GM10248 (cell line): ENCODE results near the gene CACNA1G.

Source experiments
- CTCF ChIA-PET: fragments of 300-600 bp; sonication (Branson Sonifier 250); formaldehyde crosslinking; extraction: SDS; loops from one replicate; lab custom pipeline; 2021; ENCODE audit warnings: antibody characterized with exemption; lab: Yijun Ruan, JAX
- POLR2A ChIA-PET: fragments of 350-650 bp; sonication (Branson Sonifier 250); formaldehyde crosslinking; extraction: SDS; loops from one replicate; lab custom pipeline; 2020; ENCODE audit warnings: antibody characterized with exemption; lab: Yijun Ruan, JAX
- DNase-seq: peaks from one replicate; pipeline ENCODE4 v3.0.0; 2012; ENCODE audit errors: extremely low spot score
- TF ChIP-seq, protein P1 (sequence below): IDR thresholded peaks from 2 replicates; pipeline ENCODE4 v1.5.1; 2012; ENCODE audit warnings: mild to moderate bottlenecking, low read depth; ENCODE audit errors: extremely low read depth, missing control alignments, control extremely low read depth

Gene CACNA1G

DNA sequence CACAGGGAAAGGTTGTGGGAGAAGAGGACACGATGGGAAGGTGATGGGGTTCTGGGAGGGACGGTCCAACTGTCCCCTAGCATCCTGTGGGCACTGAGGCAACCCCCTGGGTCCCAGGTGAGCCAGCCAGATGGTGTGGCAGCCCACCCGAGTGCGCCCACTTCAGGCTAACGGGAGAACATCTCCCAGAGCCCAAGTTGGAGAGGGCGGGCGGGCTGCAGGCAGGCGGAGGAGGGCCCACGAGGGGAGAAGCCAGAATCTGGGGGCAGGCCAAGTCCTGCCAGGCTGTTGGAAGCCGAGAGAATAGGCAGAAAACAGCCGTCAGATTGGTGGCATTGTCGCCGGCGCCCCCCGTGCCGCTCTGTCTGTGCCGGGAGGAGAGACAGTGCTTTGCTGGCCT, 60.3 kb downstream of the CACNA1G start:
- POLR2A ChIA-PET: no interaction called here
- TF ChIP-seq, protein P1, sequence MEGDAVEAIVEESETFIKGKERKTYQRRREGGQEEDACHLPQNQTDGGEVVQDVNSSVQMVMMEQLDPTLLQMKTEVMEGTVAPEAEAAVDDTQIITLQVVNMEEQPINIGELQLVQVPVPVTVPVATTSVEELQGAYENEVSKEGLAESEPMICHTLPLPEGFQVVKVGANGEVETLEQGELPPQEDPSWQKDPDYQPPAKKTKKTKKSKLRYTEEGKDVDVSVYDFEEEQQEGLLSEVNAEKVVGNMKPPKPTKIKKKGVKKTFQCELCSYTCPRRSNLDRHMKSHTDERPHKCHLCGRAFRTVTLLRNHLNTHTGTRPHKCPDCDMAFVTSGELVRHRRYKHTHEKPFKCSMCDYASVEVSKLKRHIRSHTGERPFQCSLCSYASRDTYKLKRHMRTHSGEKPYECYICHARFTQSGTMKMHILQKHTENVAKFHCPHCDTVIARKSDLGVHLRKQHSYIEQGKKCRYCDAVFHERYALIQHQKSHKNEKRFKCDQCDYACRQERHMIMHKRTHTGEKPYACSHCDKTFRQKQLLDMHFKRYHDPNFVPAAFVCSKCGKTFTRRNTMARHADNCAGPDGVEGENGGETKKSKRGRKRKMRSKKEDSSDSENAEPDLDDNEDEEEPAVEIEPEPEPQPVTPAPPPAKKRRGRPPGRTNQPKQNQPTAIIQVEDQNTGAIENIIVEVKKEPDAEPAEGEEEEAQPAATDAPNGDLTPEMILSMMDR: no peak
- no peak for DNase-seq
- CTCF ChIA-PET: no interaction called here

GRCh38 chr17:50621574-50622031, 61.1 kb downstream of the CACNA1G start:
- ChIA-PET CTCF (interaction anchor here (1.4 to 10.3 kb wide), 2 partner anchors 138 to 142 kb away, joined by 3 to 70 read pairs; no protein-coding TSS in a partner anchor), POLR2A (no interaction called here)
- DNase-seq: no peak
- TF ChIP-seq, protein P1: no peak

GRCh38 chr17:50624321-50624934, 63.9 kb downstream of the CACNA1G start:
- TF ChIP-seq, protein P1: no peak
- ChIA-PET CTCF (interaction anchor here (0.9 to 10.3 kb wide), 15 partner anchors 9 to 184 kb away, joined by 3 to 70 read pairs (median 4); partner anchors contain the start of gene RSAD1), POLR2A (no interaction called here)
- DNase-seq: no peak

DNA sequence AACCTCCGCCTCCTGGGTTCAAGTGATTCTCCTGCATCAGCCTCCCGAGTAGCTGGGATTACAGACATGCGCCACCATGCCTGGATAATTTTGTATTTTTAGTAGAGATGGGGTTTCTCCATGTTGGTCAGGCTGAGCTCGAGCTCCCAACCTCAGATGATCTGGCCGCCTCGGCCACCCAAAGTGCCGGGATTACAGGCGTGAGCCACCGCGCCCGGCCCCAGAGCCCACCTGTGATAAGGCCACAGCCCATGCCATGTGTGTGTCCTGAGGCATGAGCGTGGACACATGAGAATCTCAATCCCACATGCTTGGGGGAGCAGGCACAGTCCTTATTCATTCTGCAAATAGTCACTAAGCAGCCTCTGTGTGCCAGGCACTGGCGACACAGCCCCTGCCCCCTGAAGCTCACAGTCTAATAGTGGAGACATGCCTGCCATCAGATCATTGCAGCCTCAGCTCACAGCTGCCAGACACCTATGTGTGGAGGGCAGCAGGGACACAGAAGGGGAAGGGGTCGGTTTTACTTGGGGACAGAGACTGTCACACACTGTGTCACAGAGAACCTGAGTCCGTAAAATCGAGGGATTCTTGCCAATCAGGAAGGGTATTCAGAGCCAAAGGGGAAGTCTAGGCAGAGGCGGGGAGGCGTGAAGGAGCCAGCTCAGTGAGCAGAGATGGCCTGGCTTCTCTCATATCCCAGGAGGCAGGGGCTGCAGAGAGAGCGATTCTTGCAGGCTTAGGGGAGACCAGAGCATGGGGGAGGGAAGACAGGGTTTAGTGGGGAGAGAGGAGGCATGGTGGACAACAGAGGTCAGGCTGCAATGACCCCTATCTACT, 64.7 kb downstream of the CACNA1G start:
- TF ChIP-seq, protein P1: no peak
- DNase-seq: no peak
- CTCF ChIA-PET: interaction anchor here (0.7 to 10.3 kb wide), 25 partner anchors 8 to 185 kb away, joined by 3 to 70 read pairs (median 6); partner anchors contain the start of genes RSAD1 and SPATA20
- POLR2A ChIA-PET: no interaction called here

- ChIA-PET CTCF (interaction anchor here (0.7 to 10.3 kb wide), 26 partner anchors 9 to 172 kb away, joined by 3 to 70 read pairs (median 5); partner anchors contain the start of gene SPATA20), POLR2A (no interaction called here)
- TF ChIP-seq, protein P1: peak; percentile 73
- DNase-seq: peak; percentile 79
Observed at GRCh38 chr17:50626037-50626574, 65.6 kb downstream of the CACNA1G start.
